Gastroesophageal sphincter (tissue), 4 donors: ENCODE results near the gene VAV3. TPM values are rescaled to one million over a fixed set of nuclear protein-coding genes. Genes with fewer than 3 reads are reported as not detected.

Experiments used
- ATAC-seq: fragments of 150-250 bp; one replicate; pipeline ENCODE4 v1.9.1; 2016; ENCODE audit warnings: mild to moderate bottlenecking, moderate library complexity
- H3K27ac ChIP-seq, 4 donors: fragments of 200-600 bp; sonication (generic) in 3 of 4; 1 replicate in 3 of 4; 2 replicates in 1 of 4; pipeline ENCODE4 v1.5.1; 2016 to 2019
- H3K27me3 ChIP-seq: fragments of 200-600 bp; sonication (generic); one replicate; pipeline ENCODE4 v1.5.1; 2019
- H3K36me3 ChIP-seq, 2 donors: fragments of 200-600 bp; sonication (generic); one replicate each; pipeline ENCODE4 v1.5.1; 2019; ENCODE audit warnings: control low read depth in 1 of 2
- H3K4me1 ChIP-seq, 3 donors: fragments of 200-600 bp; sonication (generic); 1 replicate in 2 of 3; 2 replicates in 1 of 3; pipeline ENCODE4 v1.5.1; 2016 to 2019; ENCODE audit warnings: control low read depth in 2 of 3
- H3K4me3 ChIP-seq, 2 donors: fragments of 200-600 bp; sonication (generic); one replicate each; pipeline ENCODE4 v1.5.1; 2019; ENCODE audit warnings: mild to moderate bottlenecking in 1 of 2, moderate library complexity in 1 of 2
- H3K9me3 ChIP-seq, 3 donors: fragments of 200-600 bp; sonication (generic); one replicate each; pipeline ENCODE4 v1.5.1; 2017 to 2019; ENCODE audit warnings: control low read depth in 2 of 3
- CTCF ChIP-seq, 4 experiments: fragments of 200-600 bp in 2 of 4; fragments of 450-650 bp in 2 of 4; sonication (generic) in 1 of 4; IDR thresholded peaks; one replicate each; pipeline ENCODE4 v1.5.1; 2017 to 2019; ENCODE audit warnings: antibody characterized with exemption in 4 of 4, mild to moderate bottlenecking in 2 of 4, moderate library complexity in 2 of 4
- EP300 ChIP-seq: sonication (generic); formaldehyde crosslinking; IDR thresholded peaks from one replicate; pipeline ENCODE4 v1.6.1; 2017; ENCODE audit warnings: antibody characterized with exemption, mild to moderate bottlenecking
- POLR2A ChIP-seq, 2 donors: fragments of 450-650 bp; IDR thresholded peaks; one replicate each; pipeline ENCODE4 v1.6.1; 2017; ENCODE audit warnings: antibody characterized with exemption in 2 of 2, mild to moderate bottlenecking in 2 of 2, moderate library complexity in 1 of 2
- POLR2AphosphoS5 ChIP-seq: sonication (generic); formaldehyde crosslinking; IDR thresholded peaks from one replicate; pipeline ENCODE4 v1.6.1; 2017; ENCODE audit warnings: antibody characterized with exemption
- WGBS, 2 donors: methylation state at CpG; one replicate each; pipeline ENCODE4 v1.1.5; 2018; ENCODE audit warnings: low coverage in 1 of 2; 5-methylcytosine and 5-hydroxymethylcytosine counted together
- total RNA-seq, 4 donors: library from RNA; depleted of rRNA; stranded (reverse); fragments of >200 nt; gene quantifications; one replicate each; pipeline ENCODE4 v1.1.0, GENCODE V29; 2016

The VAV3 gene
- total RNA-seq, 4 donors from 2014 or later: 1.3 to 4.7 (median 2.9) TPM

GRCh38 chr1:107963601-107964335 lies 1.2 kb downstream of the VAV3 start:
- ATAC-seq: peak; percentile 6
- Histone ChIP-seq H3K27ac (peak overlapping the region in 3 of 4 donors; percentile 37 to 73 (median 44)), H3K4me1 (peaks cover 0 to 25% (median 4%) of the 10 kb centered on the region in 3 donors), H3K4me3 (peak overlapping the region; percentile 29 to 55), H3K27me3 (peaks cover 48% of the 10 kb centered on the region), H3K36me3 (no peaks in the 10 kb centered on the region), H3K9me3 (no peaks in the 10 kb centered on the region)
- 3 to 4% methylated on average over 20 to 21 of the region's 21 CpGs for WGBS, 2 donors
- TF ChIP-seq POLR2A (IDR thresholded peaks at IDR 0.05) (no peak), CTCF (IDR thresholded peaks at IDR 0.05) (no peak), POLR2AphosphoS5 (no peak), EP300 (no peak)

GRCh38 chr1:107963008-107963407 lies 2.0 kb downstream of the VAV3 start:
- peak overlapping the region in 1 of 2 donors; percentile 55 for H3K4me3 ChIP-seq
- WGBS, 2 donors: 45 to 69% methylated on average over 4 to 5 of the region's 5 CpGs
- ATAC-seq: no peak
- H3K27ac ChIP-seq: peak overlapping the region in 1 of 4 donors; percentile 73
- no peaks in the 10 kb centered on the region for H3K9me3 ChIP-seq
- H3K36me3 ChIP-seq: no peaks in the 10 kb centered on the region
- peaks cover 40% of the 10 kb centered on the region for H3K27me3 ChIP-seq
- TF ChIP-seq CTCF (IDR thresholded peaks at IDR 0.05): no peak
- no peak for TF ChIP-seq POLR2A (IDR thresholded peaks at IDR 0.05)
- no peak for TF ChIP-seq POLR2AphosphoS5
- no peak for TF ChIP-seq EP300
- H3K4me1 ChIP-seq: peaks cover 0 to 25% (median 4%) of the 10 kb centered on the region in 3 donors

GRCh38 chr1:107954719-107955415 lies 10.1 kb downstream of the VAV3 start:
- no peak for TF ChIP-seq EP300
- no peak for TF ChIP-seq POLR2A (IDR thresholded peaks at IDR 0.05)
- no peak for TF ChIP-seq CTCF (IDR thresholded peaks at IDR 0.05)
- no peak for TF ChIP-seq POLR2AphosphoS5
- no peaks in the 10 kb centered on the region for H3K36me3 ChIP-seq
- ATAC-seq: no peak
- H3K4me3 ChIP-seq: no peak overlapping the region
- no peaks in the 10 kb centered on the region for H3K9me3 ChIP-seq
- H3K27me3 ChIP-seq: no peaks in the 10 kb centered on the region
- peaks cover 0 to 3% (median 0%) of the 10 kb centered on the region in 3 donors for H3K4me1 ChIP-seq
- 90 to 100% methylated on average over 1 to 6 of the region's 6 CpGs for WGBS, 2 donors
- H3K27ac ChIP-seq: no peak overlapping the region

GRCh38 chr1:107954126-107954525 lies 10.9 kb downstream of the VAV3 start:
- Histone ChIP-seq H3K9me3 (no peaks in the 10 kb centered on the region), H3K27me3 (no peaks in the 10 kb centered on the region), H3K36me3 (no peaks in the 10 kb centered on the region), H3K27ac (no peak overlapping the region), H3K4me3 (no peak overlapping the region), H3K4me1 (peaks cover 0 to 3% (median 0%) of the 10 kb centered on the region in 3 donors)
- no peak for ATAC-seq
- TF ChIP-seq CTCF (IDR thresholded peaks at IDR 0.05) (no peak), POLR2A (IDR thresholded peaks at IDR 0.05) (no peak), POLR2AphosphoS5 (no peak), EP300 (no peak)
